OCI-LY7 (cell line): ENCODE data around the gene LAGE3.

ENCODE experiments used
- CTCF ChIP-seq: fragments of 200-600 bp; sonication (generic); conservative IDR thresholded peaks from 2 replicates; pipeline ENCODE4 v1.5.1; 2014; ENCODE audit warnings: mild to moderate bottlenecking, antibody characterized with exemption, low read length, moderate library complexity, mixed read lengths
- EZH2phosphoT487 ChIP-seq: fragments of 200-600 bp; sonication (generic); IDR thresholded peaks from 2 replicates; pipeline ENCODE4 v1.6.1; 2018; ENCODE audit warnings: low read depth, borderline replicate concordance, mild to moderate bottlenecking, mixed run types, antibody characterized with exemption, low read length, moderate library complexity, mixed read lengths

GRCh38 chrX:154507673-154508383 is 28.7 kb upstream of the LAGE3 start:
- TF ChIP-seq CTCF (no peak), EZH2phosphoT487 (no peak)
